Activated T-cell treated with anti-CD3 and anti-CD28 coated beads, Interleukin-2, amount 50 U/mL, for 72 hours (primary cell): ENCODE results near the gene MAMSTR. TPM values are rescaled to one million over a fixed set of nuclear protein-coding genes. Genes with fewer than 3 reads are reported as not detected.

Source experiments
- ATAC-seq, 2 donors: fragments of 150-1000 bp; cut with Tn5 transposase; replicated peaks in 1 of 2; 2 replicates each; pipeline ENCODE4 v1.10.0; 2021; ENCODE audit warnings: moderate library complexity in 2 of 2, mild to moderate bottlenecking in 1 of 2
- DNase-seq, 2 donors: peaks; one replicate each; pipeline ENCODE4 v3.0.0; 2021 to 2022; ENCODE audit warnings: mixed read lengths in 1 of 2
- H3K27ac Mint-ChIP-seq: one replicate; pipeline ENCODE4 v1.8.0; 2022; ENCODE audit warnings: mild to moderate bottlenecking, moderate library complexity, mixed read lengths
- H3K27me3 Mint-ChIP-seq: one replicate; pipeline ENCODE4 v1.8.0; 2022; ENCODE audit warnings: low read depth, mixed read lengths
- H3K36me3 Mint-ChIP-seq, 2 donors: one replicate each; pipeline ENCODE4 v1.8.0; 2022; ENCODE audit warnings: mixed read lengths in 2 of 2, mild to moderate bottlenecking in 1 of 2; ENCODE audit not compliant: insufficient read depth in 2 of 2
- H3K4me1 Mint-ChIP-seq: one replicate; pipeline ENCODE4 v1.8.0; 2022; ENCODE audit warnings: low read depth, mixed read lengths
- H3K4me3 Mint-ChIP-seq, 2 donors: one replicate each; pipeline ENCODE4 v1.8.0; 2022; ENCODE audit warnings: mild to moderate bottlenecking in 2 of 2, mixed read lengths in 2 of 2, moderate library complexity in 2 of 2
- H3K9me3 Mint-ChIP-seq, 2 donors: one replicate each; pipeline ENCODE4 v1.8.0; 2022; ENCODE audit warnings: mixed read lengths in 2 of 2
- total RNA-seq, 2 donors: library from RNA; stranded (reverse); gene quantifications; one replicate each; pipeline ENCODE4 v1.2.3, GENCODE V29; 2022

MAMSTR gene
- total RNA-seq, 2 donors from 2014 or later, result 0.69 to 0.89 TPM

- Mint-ChIP-seq H3K27ac (no peak within 1 kb of the TSS), H3K4me1 (peaks cover 19% of the 10 kb centered on the region), H3K36me3 (no peaks in the 10 kb centered on the region), H3K27me3 (peaks cover 29% of the 10 kb centered on the region), H3K4me3 (peak within 1 kb of the TSS; percentile 86 to 87), H3K9me3 (no peaks in the 10 kb centered on the region)
- ATAC-seq (peak; percentile 80 to 83), DNase-seq (peak; percentile 52 to 56)
Observed at GRCh38 chr19:48752496-48753365, 33.2 kb upstream of the MAMSTR start, which contains the start of gene FUT1. Gene FUT1 (minus strand): TSS chr19:48752641. CDS start chr19:48751281, 1,360 bp downstream.

DNA sequence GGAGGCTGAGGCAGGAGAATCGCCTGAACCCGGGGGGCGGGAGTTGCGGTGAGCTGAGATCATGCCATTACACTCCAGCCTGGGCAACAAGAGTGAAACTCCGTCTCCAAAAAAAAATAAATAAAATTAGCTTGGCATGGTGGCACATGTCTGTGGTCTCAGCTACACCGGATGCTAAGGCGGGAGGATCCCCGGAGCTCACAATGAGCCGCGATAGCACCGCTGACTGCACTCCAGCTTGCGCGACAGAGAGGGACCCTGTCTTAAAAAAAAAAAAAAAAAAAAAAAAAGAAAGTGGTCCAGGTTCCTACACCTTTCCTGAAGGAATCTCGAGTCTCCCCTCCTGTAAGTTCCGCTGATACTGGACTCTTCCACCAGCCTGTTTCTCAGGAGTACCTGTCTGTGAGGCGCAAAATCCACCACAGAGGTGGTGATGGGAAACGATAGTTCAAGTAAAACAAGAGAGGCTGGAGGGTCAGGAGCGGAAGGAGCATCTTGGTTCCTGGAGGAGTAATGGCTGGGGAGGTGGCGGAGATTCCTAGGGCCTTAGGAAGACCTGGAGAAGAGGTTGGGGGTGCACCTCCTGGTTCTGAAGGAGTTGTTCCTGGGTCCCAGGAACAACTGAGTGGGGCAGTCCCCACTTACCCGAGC is 32.4 kb upstream of the MAMSTR start:
- peaks cover 29% of the 10 kb centered on the region for H3K27me3 Mint-ChIP-seq

DNA sequence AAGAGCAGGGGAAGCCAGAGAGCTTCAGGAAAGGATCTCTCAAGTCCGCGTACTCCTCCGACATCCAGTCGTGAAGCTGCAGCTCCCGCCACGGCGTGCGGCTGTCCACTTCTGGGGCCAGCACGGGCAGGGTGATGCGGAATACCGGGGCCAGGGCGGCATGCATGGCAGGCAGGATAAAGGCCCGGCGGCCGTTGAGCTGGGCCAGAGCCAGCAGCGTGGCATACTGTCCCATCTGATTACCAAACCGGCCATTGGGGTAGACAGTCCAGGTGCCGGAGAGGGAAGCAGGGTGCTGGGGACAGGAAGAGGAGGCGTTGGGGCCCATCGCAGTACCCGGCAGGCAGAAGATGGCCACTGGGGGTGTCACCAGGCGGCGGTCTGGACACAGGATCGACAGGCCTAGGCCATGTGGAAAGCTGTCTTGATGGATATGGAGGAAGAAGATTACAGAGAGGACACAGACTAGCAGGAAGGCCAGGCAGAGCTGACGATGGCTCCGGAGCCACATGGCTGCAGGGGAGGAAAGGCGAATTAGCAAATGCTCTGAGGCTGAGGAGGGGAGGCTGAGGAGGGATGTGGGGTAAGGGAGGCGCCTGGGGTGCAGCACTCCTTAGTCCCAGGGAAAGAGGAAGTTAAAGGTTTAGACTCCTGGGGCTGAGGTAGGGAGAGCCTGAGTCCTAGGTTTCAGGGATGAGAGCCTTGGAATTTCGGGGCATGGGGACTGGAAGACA is 31.4 kb upstream of the MAMSTR start:
- H3K27ac Mint-ChIP-seq, result no peak overlapping the region
- H3K27me3 Mint-ChIP-seq, result peaks cover 35% of the 10 kb centered on the region
- no peaks in the 10 kb centered on the region for H3K9me3 Mint-ChIP-seq
- peak overlapping the region; percentile 19 to 60 for H3K4me3 Mint-ChIP-seq
- peaks cover 0 to 2% of the 10 kb centered on the region in 2 donors for H3K36me3 Mint-ChIP-seq
- no peak for ATAC-seq
- peaks cover 32% of the 10 kb centered on the region for H3K4me1 Mint-ChIP-seq
- DNase-seq, result no peak

More for the DNA sequence above, 32.4 kb upstream of the MAMSTR start:
- Mint-ChIP-seq H3K36me3 (no peaks in the 10 kb centered on the region), H3K4me3 (peak overlapping the region; percentile 78 to 87), H3K4me1 (peaks cover 23% of the 10 kb centered on the region), H3K27ac (no peak overlapping the region), H3K9me3 (no peaks in the 10 kb centered on the region)
- DNase-seq (no peak), ATAC-seq (no peak)

- Mint-ChIP-seq H3K4me3 (no peak overlapping the region), H3K4me1 (peaks cover 37% of the 10 kb centered on the region), H3K27ac (no peak overlapping the region), H3K36me3 (peaks cover 0 to 2% of the 10 kb centered on the region in 2 donors), H3K9me3 (no peaks in the 10 kb centered on the region), H3K27me3 (peaks cover 41% of the 10 kb centered on the region)
- DNase-seq (no peak), ATAC-seq (no peak)
Observed at GRCh38 chr19:48750351-48750750, 30.8 kb upstream of the MAMSTR start.

- DNase-seq (no peak), ATAC-seq (no peak)
- no peaks in the 10 kb centered on the region for H3K9me3 Mint-ChIP-seq
- H3K27me3 Mint-ChIP-seq, result peaks cover 38% of the 10 kb centered on the region
- no peak overlapping the region for H3K4me3 Mint-ChIP-seq
- peaks cover 0 to 2% of the 10 kb centered on the region in 2 donors for H3K36me3 Mint-ChIP-seq
- H3K4me1 Mint-ChIP-seq, result peaks cover 38% of the 10 kb centered on the region
- H3K27ac Mint-ChIP-seq, result no peak overlapping the region
Observed at GRCh38 chr19:48749571-48750198, 30.2 kb upstream of the MAMSTR start.

GRCh38 chr19:48746738-48747575 is 27.4 kb upstream of the MAMSTR start, which contains the start of gene IZUMO1:
Gene IZUMO1 (minus strand): TSS chr19:48746909. CDS start chr19:48745859, 1,050 bp downstream.
- DNase-seq (peak; percentile 69 to 70), ATAC-seq (peak; percentile 86)
- H3K9me3 Mint-ChIP-seq, result no peaks in the 10 kb centered on the region
- H3K27me3 Mint-ChIP-seq, result peaks cover 21% of the 10 kb centered on the region
- H3K4me3 Mint-ChIP-seq, result peak within 1 kb of the TSS; percentile 67 to 74
- peaks cover 20% of the 10 kb centered on the region for H3K4me1 Mint-ChIP-seq
- H3K36me3 Mint-ChIP-seq, result peaks cover 0 to 2% of the 10 kb centered on the region in 2 donors
- H3K27ac Mint-ChIP-seq, result peak within 1 kb of the TSS; percentile 69

DNA sequence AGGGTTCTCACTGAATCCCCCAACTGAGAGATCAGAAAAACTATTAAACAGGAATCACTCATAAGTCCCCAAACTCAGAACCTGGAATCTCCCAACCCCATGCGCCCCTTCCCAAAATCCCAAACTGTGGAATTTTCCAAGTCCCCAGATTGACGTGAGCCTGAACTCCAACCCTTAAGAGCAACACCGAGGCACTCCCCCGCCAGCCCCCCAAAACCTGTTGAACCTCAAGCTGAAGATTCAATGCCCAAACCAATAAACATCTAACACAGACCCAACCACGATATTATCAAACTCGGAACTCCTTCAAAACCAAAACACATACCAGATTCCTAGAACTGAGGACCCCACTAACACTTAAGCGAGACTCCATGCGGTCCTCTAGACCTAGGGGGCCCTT is 26.6 kb upstream of the MAMSTR start:
- Mint-ChIP-seq H3K9me3 (no peaks in the 10 kb centered on the region), H3K4me3 (peak overlapping the region; percentile 67 to 74), H3K27me3 (peaks cover 16% of the 10 kb centered on the region), H3K27ac (no peak overlapping the region), H3K36me3 (peaks cover 0 to 2% of the 10 kb centered on the region in 2 donors), H3K4me1 (peaks cover 23% of the 10 kb centered on the region)
- ATAC-seq (no peak), DNase-seq (no peak)

DNA sequence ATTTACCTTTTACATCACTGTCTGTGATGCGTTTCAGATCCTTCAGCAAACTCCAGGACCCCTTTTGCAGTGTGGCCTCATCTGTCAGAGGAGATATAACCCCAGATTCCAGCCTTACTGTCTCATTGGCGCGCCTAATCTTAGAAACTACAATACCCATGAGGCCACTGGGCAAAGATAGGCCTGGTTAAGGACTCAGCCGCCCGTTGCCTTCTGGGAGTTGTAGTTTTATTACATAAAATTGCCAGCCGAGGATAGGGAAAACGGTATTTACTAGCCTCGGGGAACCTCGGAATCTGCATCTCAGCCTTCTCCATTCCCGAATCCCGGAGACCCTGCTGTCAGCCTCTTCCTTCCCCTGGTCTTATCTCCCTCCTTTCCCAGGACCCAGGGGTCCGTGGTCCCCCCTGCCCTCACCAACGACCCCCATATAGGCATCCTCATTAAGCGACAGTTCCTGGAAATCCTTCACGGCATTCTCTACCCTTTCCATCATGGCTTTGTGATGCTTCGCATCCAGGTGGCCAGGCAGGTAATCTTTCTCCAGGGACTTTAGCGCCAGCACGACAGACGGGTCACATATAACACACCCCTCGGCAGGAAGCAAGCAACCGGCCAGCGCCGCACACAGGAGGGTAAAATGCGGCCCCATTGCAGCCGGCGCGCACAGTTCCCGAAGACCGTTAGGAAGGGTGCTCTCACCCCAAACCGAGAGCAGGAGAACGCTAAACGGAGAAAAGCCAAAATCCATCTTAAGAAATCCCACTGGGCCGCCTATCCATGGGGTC is 25.9 kb upstream of the MAMSTR start:
- Mint-ChIP-seq H3K27ac (no peak overlapping the region), H3K36me3 (peaks cover 0 to 2% of the 10 kb centered on the region in 2 donors), H3K27me3 (peaks cover 13% of the 10 kb centered on the region), H3K4me3 (peak overlapping the region; percentile 45 to 62), H3K9me3 (no peaks in the 10 kb centered on the region), H3K4me1 (peaks cover 24% of the 10 kb centered on the region)
- ATAC-seq, result peak; percentile 60 to 72
- peak; percentile 57 to 59 for DNase-seq

DNA sequence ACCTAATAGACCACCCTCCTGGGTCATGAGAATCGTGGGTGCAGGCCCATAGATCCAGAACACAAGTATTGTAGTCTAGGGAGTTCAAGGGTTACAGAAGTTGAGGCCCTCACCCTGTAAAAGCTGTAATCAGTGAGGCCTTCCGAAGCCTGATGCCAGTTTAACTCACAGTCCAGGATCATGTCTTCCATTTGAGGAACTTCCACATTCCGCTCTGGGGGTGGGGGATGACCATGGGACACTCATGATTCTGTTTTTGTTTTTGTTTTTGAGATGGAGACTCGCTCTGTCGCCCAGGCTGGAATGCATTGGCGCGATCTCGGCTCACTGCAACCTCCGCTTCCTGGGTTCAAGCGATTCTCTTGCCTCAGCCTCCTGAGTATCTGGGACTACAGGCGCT is 22.6 kb upstream of the MAMSTR start:
- H3K4me1 Mint-ChIP-seq, result peaks cover 28% of the 10 kb centered on the region
- H3K9me3 Mint-ChIP-seq, result no peaks in the 10 kb centered on the region
- no peak for DNase-seq
- no peak overlapping the region for H3K4me3 Mint-ChIP-seq
- ATAC-seq, result no peak
- H3K27me3 Mint-ChIP-seq, result peaks cover 13% of the 10 kb centered on the region
- H3K27ac Mint-ChIP-seq, result no peak overlapping the region
- H3K36me3 Mint-ChIP-seq, result peaks cover 0 to 2% of the 10 kb centered on the region in 2 donors

- Mint-ChIP-seq H3K4me1 (peaks cover 22% of the 10 kb centered on the region), H3K4me3 (peak overlapping the region in 1 of 2 donors; percentile 11), H3K9me3 (no peaks in the 10 kb centered on the region), H3K27ac (no peak overlapping the region), H3K27me3 (peaks cover 11% of the 10 kb centered on the region), H3K36me3 (peaks cover 0 to 2% of the 10 kb centered on the region in 2 donors)
- DNase-seq, result peak; percentile 57 to 68
- no peak for ATAC-seq
Observed at GRCh38 chr19:48741129-48741999, 21.8 kb upstream of the MAMSTR start.
